ENCODE results near the gene MAPK6. TPM values are rescaled to one million over a fixed set of nuclear protein-coding genes. Genes with fewer than 3 reads are reported as not detected.

MAPK6 gene
- total RNA-seq, 1 experiment from 2014 or later = 38.7 TPM

DNA sequence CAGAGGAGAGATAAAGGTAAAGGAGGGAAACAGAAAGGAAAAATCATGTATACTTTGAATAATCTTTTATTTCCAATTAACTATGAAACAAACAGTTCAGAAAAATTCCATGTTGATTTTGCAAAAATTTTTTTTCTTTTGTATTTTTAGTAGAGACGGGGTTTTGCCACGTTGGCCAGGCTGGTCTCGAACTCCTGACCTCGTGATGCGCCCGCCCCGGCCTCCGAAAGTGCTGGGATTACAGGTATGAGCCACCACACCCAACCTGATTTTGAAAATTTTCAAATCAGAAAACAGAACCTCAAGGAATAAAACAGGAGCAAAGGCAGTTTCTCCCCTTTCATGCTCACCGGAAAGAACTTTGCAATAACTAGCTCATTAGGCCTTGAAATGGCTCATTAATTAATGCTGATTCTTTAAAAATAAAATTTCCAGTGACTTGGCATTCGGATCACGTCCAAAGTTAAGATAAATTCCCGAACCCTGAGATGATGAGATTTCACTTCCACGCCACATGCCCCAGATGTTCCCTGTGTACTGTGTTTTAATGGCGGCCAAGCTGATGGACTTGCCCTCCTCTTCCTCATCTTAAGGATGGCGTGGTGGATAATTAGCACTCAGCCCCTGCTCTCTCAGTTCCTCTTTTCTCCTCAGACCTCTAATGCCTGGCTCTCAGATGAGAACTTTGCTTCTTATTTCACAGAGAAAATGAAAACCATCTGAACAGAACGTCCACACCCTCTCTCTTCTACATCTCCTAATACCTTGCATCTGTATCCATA is 82.7 kb downstream of the MAPK6 start:
- Histone ChIP-seq H3K4me2 (no peak overlapping the region), H3K27ac (no peak overlapping the region), H3K79me2 (ENCODE audit: low read depth) (no peaks in the 10 kb centered on the region), H2AFZ (no peak overlapping the region), H4K20me1 (ENCODE audit: insufficient read depth) (no peaks in the 10 kb centered on the region), H3K9me3 (ENCODE audit: insufficient read depth, low read depth) (no peaks in the 10 kb centered on the region), H3K4me3 (no peak overlapping the region), H3K36me3 (ENCODE audit: low read depth) (no peaks in the 10 kb centered on the region), H3K4me1 (replicated peaks; ENCODE audit: insufficient read depth) (peaks cover 22% of the 10 kb centered on the region), H3K27me3 (ENCODE audit: insufficient read depth, low read depth) (no peaks in the 10 kb centered on the region), H3K9me2 (ENCODE audit: insufficient read depth) (no peaks in the 10 kb centered on the region; the same call in 1 of the 2 replicates), H3F3A (ENCODE audit: insufficient read depth, low read depth) (peaks cover 11% of the 10 kb centered on the region; the same call in 1 of the 2 replicates)
- no TSS peak for BruUV-seq (replicated peaks)
- TF ChIP-seq, protein P1, sequence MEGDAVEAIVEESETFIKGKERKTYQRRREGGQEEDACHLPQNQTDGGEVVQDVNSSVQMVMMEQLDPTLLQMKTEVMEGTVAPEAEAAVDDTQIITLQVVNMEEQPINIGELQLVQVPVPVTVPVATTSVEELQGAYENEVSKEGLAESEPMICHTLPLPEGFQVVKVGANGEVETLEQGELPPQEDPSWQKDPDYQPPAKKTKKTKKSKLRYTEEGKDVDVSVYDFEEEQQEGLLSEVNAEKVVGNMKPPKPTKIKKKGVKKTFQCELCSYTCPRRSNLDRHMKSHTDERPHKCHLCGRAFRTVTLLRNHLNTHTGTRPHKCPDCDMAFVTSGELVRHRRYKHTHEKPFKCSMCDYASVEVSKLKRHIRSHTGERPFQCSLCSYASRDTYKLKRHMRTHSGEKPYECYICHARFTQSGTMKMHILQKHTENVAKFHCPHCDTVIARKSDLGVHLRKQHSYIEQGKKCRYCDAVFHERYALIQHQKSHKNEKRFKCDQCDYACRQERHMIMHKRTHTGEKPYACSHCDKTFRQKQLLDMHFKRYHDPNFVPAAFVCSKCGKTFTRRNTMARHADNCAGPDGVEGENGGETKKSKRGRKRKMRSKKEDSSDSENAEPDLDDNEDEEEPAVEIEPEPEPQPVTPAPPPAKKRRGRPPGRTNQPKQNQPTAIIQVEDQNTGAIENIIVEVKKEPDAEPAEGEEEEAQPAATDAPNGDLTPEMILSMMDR (conservative IDR thresholded peaks at IDR 0.05) = no peak
- no peak for TF ChIP-seq EZH2 (IDR thresholded peaks at IDR 0.05; ENCODE audit: low read depth)
- intact Hi-C loops (cut with micrococcal nuclease; ENCODE audit: unreplicated experiment) = no loop called here
- CTCF ChIA-PET = no interaction called here
- POLR2A ChIA-PET (ENCODE audit: unreplicated experiment) = no interaction called here
- no peak for DNase-seq

DNA sequence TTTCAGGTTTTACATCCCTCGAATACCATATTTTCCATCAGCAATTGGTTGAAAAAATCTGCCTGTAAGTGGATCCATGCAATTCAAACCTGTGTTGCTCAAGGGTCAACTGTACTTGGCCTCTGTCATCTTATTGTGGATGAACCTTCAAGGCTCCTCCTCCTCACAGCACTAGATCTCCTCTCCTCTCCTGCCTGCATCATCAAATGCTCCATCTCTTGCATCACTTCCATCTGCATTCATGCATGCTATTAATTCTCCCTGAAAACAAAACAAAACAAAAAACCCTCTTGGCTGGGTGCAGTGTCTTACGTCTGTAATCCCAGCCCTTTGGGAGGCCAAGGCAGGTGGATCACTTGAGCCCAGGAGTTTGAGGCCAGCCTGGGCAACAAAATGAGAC is 83.4 kb downstream of the MAPK6 start:
- no TSS peak for BruUV-seq (replicated peaks)
- no peaks in the 10 kb centered on the region for H3K9me3 ChIP-seq (ENCODE audit: insufficient read depth, low read depth)
- no peaks in the 10 kb centered on the region for H3K79me2 ChIP-seq (ENCODE audit: low read depth)
- TF ChIP-seq, protein P1 (conservative IDR thresholded peaks at IDR 0.05) = no peak
- TF ChIP-seq EZH2 (IDR thresholded peaks at IDR 0.05; ENCODE audit: low read depth) = no peak
- H3K36me3 ChIP-seq (ENCODE audit: low read depth) = no peaks in the 10 kb centered on the region
- no peak overlapping the region for H2AFZ ChIP-seq
- ChIA-PET POLR2A (ENCODE audit: unreplicated experiment) (no interaction called here), CTCF (no interaction called here)
- intact Hi-C loops (cut with micrococcal nuclease; ENCODE audit: unreplicated experiment) = no loop called here
- peak overlapping the region; percentile 64 for H3K27ac ChIP-seq
- no peaks in the 10 kb centered on the region for H4K20me1 ChIP-seq (ENCODE audit: insufficient read depth)
- 0 out of 2 replicates have a peak overlapping the region, but pooled peaks have one; percentile 7 for H3K4me2 ChIP-seq
- peaks cover 11% of the 10 kb centered on the region; the same call in 1 of the 2 replicates for H3F3A ChIP-seq (ENCODE audit: insufficient read depth, low read depth)
- H3K27me3 ChIP-seq (ENCODE audit: insufficient read depth, low read depth) = no peaks in the 10 kb centered on the region
- peak in 1 of 2 experiments; percentile 61 for DNase-seq
- no peak overlapping the region for H3K4me3 ChIP-seq
- no peaks in the 10 kb centered on the region; the same call in 1 of the 2 replicates for H3K9me2 ChIP-seq (ENCODE audit: insufficient read depth)
- peaks cover 22% of the 10 kb centered on the region for H3K4me1 ChIP-seq (replicated peaks; ENCODE audit: insufficient read depth)

DNA sequence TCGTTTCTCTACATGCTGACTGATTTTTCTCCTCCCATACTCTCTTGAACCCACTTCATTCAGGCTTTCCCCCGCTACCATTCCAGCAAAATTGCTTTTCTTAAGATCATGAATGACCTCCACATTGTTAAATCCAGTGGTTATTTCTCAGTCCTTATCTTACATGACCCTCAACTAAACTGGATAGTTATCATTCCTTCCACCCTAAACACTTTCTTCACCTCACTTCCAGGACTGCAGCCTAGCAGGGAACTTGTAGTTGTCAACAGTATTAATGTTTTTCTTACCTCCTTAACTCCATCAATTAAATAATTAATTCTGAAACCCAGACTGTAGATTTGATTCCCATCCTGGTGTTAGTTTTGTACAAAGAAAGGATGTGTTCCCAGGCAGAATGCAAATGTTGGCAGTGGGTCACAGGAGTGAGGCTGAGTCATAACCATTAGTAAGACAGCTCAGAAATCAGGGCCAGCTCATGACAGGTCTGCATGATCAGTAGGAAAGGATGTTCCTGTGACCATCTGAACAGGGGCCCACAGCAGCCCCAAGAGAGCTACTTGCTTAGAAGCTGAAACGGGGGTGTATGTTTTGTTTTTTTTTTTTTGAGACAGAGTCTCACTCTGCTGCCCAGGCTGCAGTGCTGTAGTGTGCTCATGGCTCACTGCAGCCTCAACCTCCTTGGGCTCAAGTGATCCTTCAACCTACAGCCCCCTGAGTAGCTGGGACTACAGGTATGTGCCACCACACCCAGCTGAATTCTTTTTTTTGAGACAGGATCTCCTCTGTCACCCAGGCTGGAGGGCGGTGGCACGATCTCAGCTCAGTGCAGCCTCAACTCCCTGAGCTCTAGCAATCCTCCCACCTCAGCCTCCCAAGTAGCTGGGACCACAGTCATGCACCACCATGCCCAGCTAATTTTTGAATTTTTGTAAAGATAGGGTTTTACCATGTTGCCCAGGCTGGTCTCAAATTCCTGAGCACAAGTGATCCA is 84.5 kb downstream of the MAPK6 start:
- H3K79me2 ChIP-seq (ENCODE audit: low read depth) = no peaks in the 10 kb centered on the region
- intact Hi-C loops (cut with micrococcal nuclease; ENCODE audit: unreplicated experiment) = no loop called here
- H3K4me1 ChIP-seq (replicated peaks; ENCODE audit: insufficient read depth) = peaks cover 22% of the 10 kb centered on the region
- CTCF ChIA-PET = interaction anchor here (0.6 kb wide), 1 partner anchor 142 kb away, joined by 6 read pairs; no protein-coding TSS in a partner anchor
- H3K9me2 ChIP-seq (ENCODE audit: insufficient read depth) = no peaks in the 10 kb centered on the region; the same call in 1 of the 2 replicates
- TF ChIP-seq, protein P1 (conservative IDR thresholded peaks at IDR 0.05) = no peak
- TF ChIP-seq EZH2 (IDR thresholded peaks at IDR 0.05; ENCODE audit: low read depth) = no peak
- DNase-seq = peak; percentile 44 to 70
- H4K20me1 ChIP-seq (ENCODE audit: insufficient read depth) = no peaks in the 10 kb centered on the region
- H3F3A ChIP-seq (ENCODE audit: insufficient read depth, low read depth) = peaks cover 11% of the 10 kb centered on the region; the same call in 1 of the 2 replicates
- H3K4me3 ChIP-seq = no peak overlapping the region
- POLR2A ChIA-PET (ENCODE audit: unreplicated experiment) = interaction anchor here (0.6 kb wide), 4 partner anchors 67 to 484 kb away, joined by 3 to 4 read pairs (median 4); no protein-coding TSS in a partner anchor
- H2AFZ ChIP-seq = no peak overlapping the region
- BruUV-seq (replicated peaks) = no TSS peak
- peak overlapping the region; percentile 37 for H3K4me2 ChIP-seq
- no peaks in the 10 kb centered on the region for H3K9me3 ChIP-seq (ENCODE audit: insufficient read depth, low read depth)
- no peaks in the 10 kb centered on the region for H3K27me3 ChIP-seq (ENCODE audit: insufficient read depth, low read depth)
- H3K36me3 ChIP-seq (ENCODE audit: low read depth) = no peaks in the 10 kb centered on the region
- peak overlapping the region; percentile 64 for H3K27ac ChIP-seq

Data from PC-9 (cell line).